NCI-H1092 (cell line): ENCODE measurements around the gene MIDN.
"Not testable (repeated sequence)": the region's sequence is repeated elsewhere in the genome, so short reads cannot be mapped to it uniquely, and the experiment has no call there.

Experiments used
- DNase-seq: peaks from one replicate; lab custom pipeline; 2025; lab: John Stamatoyannopoulos, UW

MIDN gene

GRCh38 chr19:1246265-1247087 lies 1.9 kb upstream of the MIDN start:
- DNase-seq: not testable (repeated sequence)

GRCh38 chr19:1247748-1248138 lies 640 bp upstream of the MIDN start:
- no peak for DNase-seq

GRCh38 chr19:1248786-1249297 lies 459 bp downstream of the MIDN start:
- peak; percentile 68 for DNase-seq

GRCh38 chr19:1249298-1249989 lies 1.1 kb downstream of the MIDN start:
- peak; percentile 94 for DNase-seq

GRCh38 chr19:1249990-1250436 lies 1.6 kb downstream of the MIDN start:
- DNase-seq: no peak

GRCh38 chr19:1250437-1251260 lies 2.3 kb downstream of the MIDN start:
- DNase-seq: peak; percentile 72

GRCh38 chr19:1251330-1252220 lies 3.2 kb downstream of the MIDN start:
- DNase-seq: no peak

GRCh38 chr19:1252221-1252820 lies 3.9 kb downstream of the MIDN start:
- no peak for DNase-seq

- peak; percentile 50 for DNase-seq
These were observed 4.6 kb downstream of the MIDN start for GRCh38 chr19:1252821-1253513.

- DNase-seq: no peak
These were observed 5.2 kb downstream of the MIDN start for GRCh38 chr19:1253514-1254080.

GRCh38 chr19:1254081-1254527 lies 5.7 kb downstream of the MIDN start:
- DNase-seq: no peak

GRCh38 chr19:1254530-1255185 lies 6.3 kb downstream of the MIDN start:
- DNase-seq: no peak

GRCh38 chr19:1255186-1256161 lies 7.1 kb downstream of the MIDN start:
- DNase-seq: no peak

GRCh38 chr19:1256646-1257474 lies 8.5 kb downstream of the MIDN start:
- no peak for DNase-seq

- no peak for DNase-seq
These were observed 9.2 kb downstream of the MIDN start for GRCh38 chr19:1257475-1258162.

- no peak for DNase-seq
These were observed 9.7 kb downstream of the MIDN start for GRCh38 chr19:1258163-1258492.
